SK-N-MC (cell line): ENCODE data around the gene ZCWPW2.

ENCODE experiments used
- EZH2 ChIP-seq: fragments of 200-600 bp; sonication (generic); IDR thresholded peaks from one replicate; pipeline ENCODE4 v1.6.1; 2017; ENCODE audit warnings: antibody characterized with exemption
- POLR2AphosphoS5 ChIP-seq: IDR thresholded peaks from 2 replicates; pipeline ENCODE4 v1.6.1; 2012; ENCODE audit warnings: mild to moderate bottlenecking, low read depth, low read length, borderline replicate concordance

DNA sequence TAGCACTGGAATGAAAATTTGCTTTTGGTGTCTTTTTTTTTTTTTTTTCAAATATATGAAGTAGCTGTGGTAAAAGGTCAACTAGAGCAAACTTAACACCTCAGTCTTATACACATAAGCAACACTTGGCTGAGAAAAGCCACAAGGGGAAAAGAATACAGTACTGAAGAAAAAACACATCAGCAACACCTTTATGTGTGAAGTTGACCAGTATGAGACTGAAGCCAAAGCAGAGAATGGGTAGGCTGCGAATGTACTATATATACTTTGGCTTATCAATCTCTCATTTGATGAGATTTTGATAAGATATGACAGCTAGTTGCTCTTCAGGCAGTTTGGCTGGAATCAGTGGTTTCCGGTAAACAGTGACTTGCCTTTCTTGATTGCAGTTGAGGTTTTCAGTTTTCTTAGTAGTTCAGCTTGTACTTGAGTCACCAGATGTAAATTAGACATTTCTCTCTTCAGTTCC lies 22.0 kb upstream of the ZCWPW2 start:
- no peak for TF ChIP-seq EZH2
- no peak for TF ChIP-seq POLR2AphosphoS5
